ENCODE data around the gene TSHZ2. TPM values are rescaled to one million over a fixed set of nuclear protein-coding genes. Genes with fewer than 3 reads are reported as not detected.

Gene TSHZ2
- total and polyA plus RNA-seq, 9 of the 15 experiments (the other 6 are each of a cell fraction or from before 2014, with no cell fraction given), result 0.03 to 0.20 (median 0.05) TPM; not detected in 4

DNA sequence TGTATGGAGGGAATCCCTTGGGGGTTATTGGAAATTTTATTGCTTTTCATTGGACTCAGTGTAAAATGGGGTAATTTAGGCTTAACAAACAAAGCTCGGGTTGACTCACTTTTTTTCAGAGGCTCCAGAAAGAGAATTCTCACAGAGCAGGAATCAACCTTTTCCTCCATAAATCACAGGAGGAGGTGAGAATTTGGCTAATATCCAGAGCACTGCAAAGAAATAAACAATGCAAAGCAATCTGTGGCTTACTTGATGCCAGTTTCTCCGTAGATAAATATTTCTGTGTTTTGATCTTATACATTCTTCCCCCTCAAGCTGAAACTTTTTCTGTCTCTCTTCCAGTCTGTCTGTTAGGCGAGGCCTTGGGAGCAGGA is 176.6 kb downstream of the TSHZ2 start:
- no peak for DNase-seq (ENCODE audit: extremely low read depth in 1 of 4, low spot score in 3 of 4)
- Histone ChIP-seq H3K4me1 (replicated peaks in 1 of 2; ENCODE audit: control insufficient read depth in 2 of 2, insufficient read depth in 2 of 2, low read length in 2 of 2) (peaks cover 0 to 3% of the 10 kb centered on the region in 2 experiments; a peak in 2 of 5 replicates), H3K9me3 (replicated peaks; ENCODE audit: control insufficient read depth, insufficient read depth, low read depth, low read length) (no peaks in the 10 kb centered on the region), H3K36me3 (ENCODE audit: control insufficient read depth, insufficient read depth, low read length) (no peaks in the 10 kb centered on the region), H3K4me3 (no peak overlapping the region), H3K27ac (ENCODE audit: extremely low read depth, low read depth, low read length) (no peak overlapping the region), H3K27me3 (ENCODE audit: control insufficient read depth in 2 of 2, insufficient read depth in 2 of 2, low read length in 2 of 2) (no peaks in the 10 kb centered on the region), H2AFZ (ENCODE audit: low read depth, low read length) (no peak overlapping the region), H3K9ac (ENCODE audit: insufficient read depth in 1 of 2, low read depth in 2 of 2, low read length in 2 of 2) (no peak overlapping the region), H4K20me1 (replicated peaks; ENCODE audit: control insufficient read depth, insufficient read depth, low read length) (no peaks in the 10 kb centered on the region), H3K9me1 (ENCODE audit: control insufficient read depth, insufficient read depth, low read length) (no peaks in the 10 kb centered on the region), H3K4me2 (ENCODE audit: insufficient read depth, low read length) (no peak overlapping the region), H3K79me2 (ENCODE audit: control insufficient read depth, insufficient read depth, low read length) (no peaks in the 10 kb centered on the region)
- in situ Hi-C loops (cut with MboI) (no loop called here), intact Hi-C loops (cut with micrococcal nuclease) (no loop called here)
- BruUV-seq (replicated peaks), result no TSS peak
- 8% methylated on average over 3 of the region's 3 CpGs for WGBS (ENCODE audit: insufficient coverage, low coverage, missing lambda C conversion rate)
- ATAC-seq, result no peak
- ChIA-PET CTCF (ENCODE audit: low intra/inter-chr PET ratio) (no interaction called here), POLR2A (interaction anchor here (0.6 kb wide), 1 partner anchor 25 kb away, joined by 3 read pairs; no protein-coding TSS in a partner anchor)
- no peak for TF ChIP-seq ZNF589 (CRISPR knock-in tag; IDR thresholded peaks at IDR 0.05; ENCODE audit: low read depth)
- no peak for TF ChIP-seq ZNF696 (CRISPR knock-in tag; conservative IDR thresholded peaks at IDR 0.05)
- no peak for FAIRE-seq

DNA sequence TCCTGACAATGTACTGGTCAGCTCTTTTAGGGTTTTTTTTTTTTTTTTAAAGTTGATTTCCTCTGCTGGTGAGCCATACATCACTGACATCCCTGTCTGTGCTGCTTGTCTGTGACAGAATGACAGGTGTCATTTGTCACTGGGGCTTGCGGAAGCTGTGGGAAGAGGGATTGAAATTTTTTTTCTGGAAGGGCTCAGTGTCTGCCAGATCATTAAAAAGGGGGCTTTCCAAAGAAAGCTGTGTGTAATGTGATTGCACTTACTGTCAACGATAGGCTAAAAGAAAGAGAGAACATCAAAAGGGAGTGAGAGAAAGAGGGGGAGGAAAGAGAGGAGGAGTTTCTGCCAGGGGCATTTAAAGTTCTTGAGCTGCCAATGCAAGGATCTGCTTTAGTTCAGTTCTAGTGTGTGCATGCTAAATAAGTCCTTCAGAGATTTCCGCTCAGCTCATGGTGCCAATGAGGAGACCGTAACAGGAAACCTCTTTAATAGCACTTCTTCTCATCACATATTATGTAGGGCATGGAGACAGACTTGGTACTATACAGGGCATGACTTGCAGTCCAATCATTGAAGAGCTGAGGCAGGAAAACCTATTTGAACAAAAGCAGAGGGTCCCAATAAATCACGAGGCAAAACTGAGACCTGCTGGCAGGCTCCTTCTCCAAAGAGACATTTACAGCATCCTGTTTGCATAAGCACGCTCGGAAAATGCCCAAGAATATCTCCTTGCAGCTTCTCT is 177.2 kb downstream of the TSHZ2 start:
- Histone ChIP-seq H3K4me1 (replicated peaks in 1 of 2; ENCODE audit: control insufficient read depth in 2 of 2, insufficient read depth in 2 of 2, low read length in 2 of 2) (peaks cover 0 to 4% of the 10 kb centered on the region in 2 experiments; a peak in 2 of 5 replicates), H3K27ac (ENCODE audit: extremely low read depth, low read depth, low read length) (no peak overlapping the region), H3K4me2 (ENCODE audit: insufficient read depth, low read length) (no peak overlapping the region)
- no peak for TF ChIP-seq BRCA1 (IDR thresholded peaks at IDR 0.05)
- no peak for TF ChIP-seq BRCA1 (CRISPR knock-in tag; IDR thresholded peaks at IDR 0.05)
- TF ChIP-seq ZNF212 (CRISPR knock-in tag; IDR thresholded peaks at IDR 0.05), result no peak
- peak; percentile 97 for TF ChIP-seq MEIS2 (IDR thresholded peaks at IDR 0.05; ENCODE audit: partially characterized antibody)
- TF ChIP-seq ZFP36 (IDR thresholded peaks at IDR 0.05; ENCODE audit: low read depth, low read length, partially characterized antibody), result peak; percentile 60
- no peak for TF ChIP-seq TCF3 (CRISPR knock-in tag; IDR thresholded peaks at IDR 0.05)
- peak; percentile 31; the same call in 1 of the 2 replicates for TF ChIP-seq LEF1 (IDR thresholded peaks at IDR 0.05)
- no peak for TF ChIP-seq STAT5B (CRISPR knock-in tag; IDR thresholded peaks at IDR 0.05)
- no peak for TF ChIP-seq MAFF (IDR thresholded peaks at IDR 0.05; ENCODE audit: low read length)
- peak; percentile 83 for TF ChIP-seq ARHGAP35 (IDR thresholded peaks at IDR 0.05; ENCODE audit: partially characterized antibody)
- no peak for TF ChIP-seq XRCC4 (IDR thresholded peaks at IDR 0.05; ENCODE audit: extremely low read depth, insufficient read depth, insufficient read length)
- TF ChIP-seq ILK (tag; IDR thresholded peaks at IDR 0.05; ENCODE audit: borderline replicate concordance, low read depth), result no peak
- TF ChIP-seq ZNF24 (IDR thresholded peaks at IDR 0.05), result no peak
- TF ChIP-seq, protein P1, sequence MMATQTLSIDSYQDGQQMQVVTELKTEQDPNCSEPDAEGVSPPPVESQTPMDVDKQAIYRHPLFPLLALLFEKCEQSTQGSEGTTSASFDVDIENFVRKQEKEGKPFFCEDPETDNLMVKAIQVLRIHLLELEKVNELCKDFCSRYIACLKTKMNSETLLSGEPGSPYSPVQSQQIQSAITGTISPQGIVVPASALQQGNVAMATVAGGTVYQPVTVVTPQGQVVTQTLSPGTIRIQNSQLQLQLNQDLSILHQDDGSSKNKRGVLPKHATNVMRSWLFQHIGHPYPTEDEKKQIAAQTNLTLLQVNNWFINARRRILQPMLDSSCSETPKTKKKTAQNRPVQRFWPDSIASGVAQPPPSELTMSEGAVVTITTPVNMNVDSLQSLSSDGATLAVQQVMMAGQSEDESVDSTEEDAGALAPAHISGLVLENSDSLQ (IDR thresholded peaks at IDR 0.05), result peak; percentile 92

More for the DNA sequence above, 177.2 kb downstream of the TSHZ2 start:
- BruUV-seq (replicated peaks), result no TSS peak
- 29% methylated on average over 7 of the region's 7 CpGs for WGBS (ENCODE audit: insufficient coverage, low coverage, missing lambda C conversion rate)
- POLR2A ChIA-PET, result interaction anchor here (0.6 kb wide), 1 partner anchor 24 kb away, joined by 3 read pairs; no protein-coding TSS in a partner anchor
- no peak for ATAC-seq
- no peak for FAIRE-seq
- Histone ChIP-seq H4K20me1 (replicated peaks; ENCODE audit: control insufficient read depth, insufficient read depth, low read length) (no peaks in the 10 kb centered on the region), H3K27me3 (ENCODE audit: control insufficient read depth in 2 of 2, insufficient read depth in 2 of 2, low read length in 2 of 2) (no peaks in the 10 kb centered on the region), H3K9ac (ENCODE audit: insufficient read depth in 1 of 2, low read depth in 2 of 2, low read length in 2 of 2) (no peak overlapping the region), H3K9me3 (replicated peaks; ENCODE audit: control insufficient read depth, insufficient read depth, low read depth, low read length) (no peaks in the 10 kb centered on the region), H3K4me3 (no peak overlapping the region), H3K9me1 (ENCODE audit: control insufficient read depth, insufficient read depth, low read length) (no peaks in the 10 kb centered on the region), H3K79me2 (ENCODE audit: control insufficient read depth, insufficient read depth, low read length) (no peaks in the 10 kb centered on the region), H2AFZ (ENCODE audit: low read depth, low read length) (no peak overlapping the region), H3K36me3 (ENCODE audit: control insufficient read depth, insufficient read depth, low read length) (no peaks in the 10 kb centered on the region)
- intact Hi-C loops (cut with micrococcal nuclease) (no loop called here), in situ Hi-C loops (cut with MboI) (no loop called here)
- CTCF ChIA-PET (ENCODE audit: low intra/inter-chr PET ratio), result no interaction called here
- DNase-seq (ENCODE audit: extremely low read depth in 1 of 4, low spot score in 3 of 4), result no peak
